ENCODE data around the gene POP7.

DNA sequence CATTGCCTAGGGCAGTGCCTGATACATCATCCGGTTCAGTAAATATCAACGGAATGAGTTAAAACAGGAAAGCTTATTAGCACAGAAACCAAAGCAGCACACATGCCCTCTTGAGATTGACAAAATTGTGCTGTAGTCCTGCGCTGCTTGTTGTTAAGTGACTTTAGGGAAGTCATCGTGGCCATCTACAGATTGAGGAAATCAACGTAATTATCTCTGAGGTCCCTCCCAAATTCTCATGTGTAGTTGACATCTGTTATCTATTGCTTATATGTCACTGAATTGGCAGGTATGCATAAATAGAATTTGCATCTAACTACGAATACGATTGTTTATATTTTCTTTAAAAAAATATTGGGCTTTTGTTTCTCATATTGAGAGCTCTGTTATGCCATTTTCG is 35.8 kb upstream of the POP7 start:
- TF ChIP-seq, protein P1, sequence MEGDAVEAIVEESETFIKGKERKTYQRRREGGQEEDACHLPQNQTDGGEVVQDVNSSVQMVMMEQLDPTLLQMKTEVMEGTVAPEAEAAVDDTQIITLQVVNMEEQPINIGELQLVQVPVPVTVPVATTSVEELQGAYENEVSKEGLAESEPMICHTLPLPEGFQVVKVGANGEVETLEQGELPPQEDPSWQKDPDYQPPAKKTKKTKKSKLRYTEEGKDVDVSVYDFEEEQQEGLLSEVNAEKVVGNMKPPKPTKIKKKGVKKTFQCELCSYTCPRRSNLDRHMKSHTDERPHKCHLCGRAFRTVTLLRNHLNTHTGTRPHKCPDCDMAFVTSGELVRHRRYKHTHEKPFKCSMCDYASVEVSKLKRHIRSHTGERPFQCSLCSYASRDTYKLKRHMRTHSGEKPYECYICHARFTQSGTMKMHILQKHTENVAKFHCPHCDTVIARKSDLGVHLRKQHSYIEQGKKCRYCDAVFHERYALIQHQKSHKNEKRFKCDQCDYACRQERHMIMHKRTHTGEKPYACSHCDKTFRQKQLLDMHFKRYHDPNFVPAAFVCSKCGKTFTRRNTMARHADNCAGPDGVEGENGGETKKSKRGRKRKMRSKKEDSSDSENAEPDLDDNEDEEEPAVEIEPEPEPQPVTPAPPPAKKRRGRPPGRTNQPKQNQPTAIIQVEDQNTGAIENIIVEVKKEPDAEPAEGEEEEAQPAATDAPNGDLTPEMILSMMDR (IDR thresholded peaks at IDR 0.05) = no peak
- TF ChIP-seq POLR2A (IDR thresholded peaks at IDR 0.05) = no peak
